HG02759 (cell line): Measurements from ENCODE around the gene ANKS1A.
"Not testable (repeated sequence)": the region's sequence is repeated elsewhere in the genome, so short reads cannot be mapped to it uniquely, and the experiment has no call there.

Experiments
- ATAC-seq: cut with Tn5 transposase; IDR thresholded peaks from one replicate; pipeline ENCODE4 v1.9.1; 2021; ENCODE audit warnings: mild to moderate bottlenecking, moderate library complexity; ENCODE audit not compliant: unreplicated experiment

The ANKS1A gene

DNA sequence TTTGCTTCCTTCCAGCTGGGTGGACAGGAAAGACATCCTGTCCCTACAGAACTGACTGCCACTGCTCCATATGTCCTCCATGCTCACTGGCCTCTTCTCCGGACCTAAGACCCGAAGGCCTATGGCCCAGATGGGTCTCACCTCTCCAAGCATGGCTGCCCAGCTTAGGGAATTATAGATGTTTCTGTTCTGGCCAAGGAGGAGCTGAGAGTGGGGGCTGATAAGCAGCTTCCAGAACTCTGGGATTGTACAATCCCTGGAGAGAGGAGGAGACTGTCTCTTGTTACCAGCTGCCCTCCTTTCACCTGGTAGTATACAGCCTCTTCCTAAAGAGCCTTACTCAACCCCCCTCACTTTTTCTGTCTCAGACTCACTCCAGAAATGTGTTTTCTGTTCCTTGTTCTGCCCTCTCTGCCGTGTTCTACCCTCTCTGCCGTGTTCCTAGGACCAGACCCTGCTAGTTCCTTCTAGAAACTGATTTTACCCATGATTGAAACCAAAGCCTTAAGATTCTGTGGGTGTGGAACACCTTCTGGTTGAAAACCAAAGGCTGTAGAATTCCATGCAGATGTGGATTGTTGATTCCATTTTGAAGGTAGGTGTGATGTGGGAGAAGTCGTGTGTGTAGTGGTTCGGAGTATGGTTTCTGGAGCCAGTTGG lies 28.7 kb downstream of the ANKS1A start:
- ATAC-seq: no peak

DNA sequence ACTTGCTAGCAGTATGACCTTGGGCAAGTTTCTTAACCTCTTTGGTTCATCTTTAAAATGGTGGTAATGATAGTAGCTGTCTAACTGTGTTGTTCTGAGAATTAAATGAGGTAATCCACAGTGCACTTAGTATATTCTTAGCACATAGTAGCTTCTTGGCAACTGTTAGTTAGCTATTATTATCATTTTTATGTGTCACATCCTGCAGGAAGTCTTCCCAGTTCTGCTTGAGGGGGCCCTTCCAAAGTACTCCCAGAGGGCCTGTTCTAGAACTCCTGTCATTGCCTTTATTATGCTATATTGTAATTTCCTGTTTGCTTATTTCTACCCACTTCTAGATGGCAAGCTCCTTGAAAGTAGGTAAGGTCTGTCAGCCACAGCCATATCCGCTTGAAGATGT lies 30.6 kb downstream of the ANKS1A start:
- ATAC-seq: no peak

DNA sequence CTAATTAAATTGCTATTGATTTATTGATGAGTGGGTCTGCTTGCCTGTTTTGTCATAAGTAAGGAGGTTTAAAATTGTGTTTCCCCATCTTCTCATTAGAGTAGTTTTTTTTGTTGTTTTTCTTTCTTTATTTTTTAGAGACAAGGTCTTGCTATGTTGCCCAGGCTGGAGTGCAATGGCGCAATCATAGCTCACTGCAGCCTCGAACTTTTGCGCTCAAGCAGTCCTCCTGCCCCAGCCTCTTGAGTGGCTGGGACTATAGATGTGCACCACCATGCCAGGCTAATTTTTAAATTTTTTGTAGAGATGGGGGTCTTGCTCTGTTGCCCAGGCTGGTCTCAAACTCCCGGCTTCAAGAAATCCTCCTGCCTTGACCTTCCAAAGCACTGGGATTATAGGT lies 31.0 kb downstream of the ANKS1A start:
- no peak for ATAC-seq

GRCh38 chr6:34922177-34922663 lies 33.2 kb downstream of the ANKS1A start:
- ATAC-seq: no peak

DNA sequence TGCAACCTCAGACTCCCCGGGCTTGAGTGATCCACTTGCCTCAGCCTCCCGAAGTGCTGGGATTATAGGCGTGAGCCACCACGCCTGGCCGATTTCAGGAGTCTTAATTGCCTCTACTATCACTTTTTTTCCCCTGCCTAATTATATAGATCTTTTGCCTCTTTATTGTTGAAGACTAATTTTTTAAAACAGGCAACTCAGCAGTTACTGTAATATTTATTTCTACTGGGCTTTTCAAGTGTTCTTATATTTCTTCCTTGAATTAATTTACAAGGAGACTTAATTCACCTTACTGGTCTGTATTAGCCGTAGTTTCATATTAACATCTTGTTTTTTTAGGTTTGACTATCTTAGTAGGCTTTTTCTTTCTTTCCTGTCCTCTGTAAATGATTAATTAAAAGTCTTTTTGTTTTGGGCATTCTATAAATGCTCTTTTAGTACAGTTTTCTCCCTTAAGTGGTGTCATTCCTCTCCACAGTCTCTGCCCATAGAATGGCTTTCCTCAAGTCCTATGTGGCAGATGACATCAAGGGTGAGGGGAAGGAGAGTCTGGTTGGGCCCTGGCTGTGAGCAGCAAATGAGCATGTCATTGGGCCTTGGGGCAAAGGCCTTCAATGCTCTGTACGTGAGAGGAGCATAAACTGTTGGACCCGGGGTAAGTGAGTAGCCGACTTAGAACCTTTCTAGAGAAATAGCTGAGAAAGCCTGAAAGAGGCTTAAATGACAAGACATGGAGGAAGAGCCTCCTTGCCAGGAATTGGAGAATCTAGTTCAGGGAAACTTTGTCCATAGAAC lies 36.0 kb downstream of the ANKS1A start:
- no peak for ATAC-seq

DNA sequence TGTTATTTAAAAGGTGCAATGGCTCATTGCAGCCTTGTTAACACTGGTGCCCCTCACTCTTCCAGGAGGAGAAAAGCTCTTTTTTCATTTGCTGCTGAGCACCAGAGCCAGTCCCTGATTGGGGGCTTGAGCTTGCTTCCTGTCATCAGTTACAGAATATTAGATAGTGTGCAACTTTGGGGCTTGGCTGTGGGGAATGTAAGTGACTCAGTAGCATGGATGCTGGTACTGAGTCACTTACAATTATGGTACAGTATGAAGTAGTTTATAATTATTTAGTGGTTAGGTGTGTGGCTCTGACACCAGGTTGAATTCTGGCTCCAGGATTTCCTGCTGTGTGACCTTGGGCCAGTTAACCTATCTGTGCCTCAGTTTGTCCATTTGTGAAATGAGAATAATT lies 37.6 kb downstream of the ANKS1A start:
- no peak for ATAC-seq

DNA sequence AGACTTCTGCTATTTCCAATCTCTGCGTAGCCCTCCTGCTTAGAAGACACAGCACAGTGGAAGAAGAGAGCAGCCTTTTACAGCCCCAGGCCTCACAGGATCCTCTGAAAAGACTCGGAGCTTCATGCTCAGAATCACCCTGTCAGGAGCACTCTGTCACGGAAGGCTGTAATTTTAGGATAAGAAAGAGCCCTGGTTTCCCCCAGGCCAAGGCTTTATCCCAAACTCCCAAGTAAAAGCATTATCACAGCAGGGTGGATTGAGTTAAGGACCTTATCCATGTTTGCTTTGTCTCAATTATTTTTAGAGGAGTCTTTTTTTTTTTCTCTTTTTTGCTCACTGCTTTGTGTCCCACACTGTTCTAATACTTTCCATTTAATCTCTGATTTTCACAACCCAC lies 39.2 kb downstream of the ANKS1A start:
- ATAC-seq: no peak

GRCh38 chr6:34928695-34929094 lies 39.6 kb downstream of the ANKS1A start:
- ATAC-seq: no peak

- ATAC-seq: no peak
Observed at GRCh38 chr6:34929241-34929978, 40.4 kb downstream of the ANKS1A start.

DNA sequence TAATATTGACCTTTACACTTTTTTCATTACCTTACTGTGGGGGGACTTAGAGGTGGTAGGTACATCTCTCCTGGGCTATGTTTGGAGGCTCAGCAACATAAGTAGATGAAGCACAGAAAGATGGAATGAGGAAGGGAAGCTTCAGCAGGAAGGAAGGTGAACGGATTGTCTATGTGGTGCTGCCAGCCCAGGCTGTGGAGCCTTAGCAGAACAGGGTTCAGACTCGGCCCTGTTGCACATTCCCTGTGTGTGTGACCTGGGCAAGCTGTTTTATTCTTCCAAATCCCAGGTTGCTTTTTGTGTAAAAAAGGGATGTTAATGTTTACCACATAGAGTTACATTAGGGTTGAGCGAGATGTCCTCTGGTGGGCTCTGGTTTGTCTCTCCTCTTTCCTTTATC lies 41.2 kb downstream of the ANKS1A start:
- ATAC-seq: no peak

DNA sequence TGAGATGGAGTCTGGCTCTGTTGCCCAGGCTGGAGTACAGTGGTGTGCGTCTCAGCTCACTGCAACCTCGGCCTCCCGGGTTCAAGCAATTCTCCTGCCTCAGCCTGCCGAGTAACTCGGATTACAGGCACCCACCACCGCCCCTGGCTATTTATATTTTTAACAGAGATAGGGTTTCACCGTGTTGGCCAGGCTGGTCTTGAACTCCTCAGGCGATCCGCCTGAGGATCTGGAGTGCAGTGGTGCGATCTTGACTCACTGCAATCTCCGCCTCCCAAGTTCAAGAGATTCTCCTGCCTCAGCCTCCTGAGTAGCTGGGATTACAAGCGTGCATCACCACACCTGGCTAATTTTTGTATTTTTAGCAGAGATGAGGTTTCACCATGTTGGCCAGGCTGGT lies 43.1 kb downstream of the ANKS1A start:
- ATAC-seq: not testable (repeated sequence)

DNA sequence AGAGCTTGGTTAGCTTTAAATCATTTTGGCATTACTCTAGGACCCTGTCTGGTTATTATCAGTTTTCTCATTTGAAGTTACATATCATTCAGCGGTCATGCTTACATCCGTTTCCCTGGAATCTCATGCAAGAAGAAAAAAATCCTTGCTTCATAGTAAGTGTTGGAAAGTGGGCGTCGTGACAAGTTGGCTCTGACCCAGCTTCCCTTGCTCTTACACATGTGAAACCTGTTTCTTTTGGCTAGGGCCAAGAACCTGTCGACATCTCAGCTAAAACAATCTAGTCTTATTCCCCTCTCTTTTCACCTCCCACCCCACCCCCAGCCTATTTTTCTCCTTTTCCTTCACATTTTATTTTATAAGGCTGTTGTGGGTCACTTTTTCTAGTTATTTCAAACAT lies 45.5 kb downstream of the ANKS1A start:
- no peak for ATAC-seq

DNA sequence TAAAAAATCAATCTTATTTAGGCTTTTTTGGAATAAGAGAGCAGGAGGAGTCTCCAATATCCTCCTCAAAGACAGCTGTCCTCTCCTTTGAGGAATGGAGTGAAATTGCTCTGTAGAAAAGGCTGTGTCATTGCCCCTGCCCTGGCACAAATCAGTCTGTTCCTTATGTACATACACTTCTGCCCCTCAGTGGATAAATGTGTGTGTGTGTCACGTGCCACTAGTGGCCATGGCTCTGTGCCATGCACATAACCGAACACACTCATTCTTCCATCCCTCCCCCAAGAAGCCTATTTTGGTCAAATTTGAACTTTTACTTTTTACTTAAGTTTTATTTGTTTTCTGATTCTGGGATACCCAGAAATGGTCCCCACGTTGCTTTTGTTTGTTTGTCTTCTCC lies 49.2 kb downstream of the ANKS1A start:
- ATAC-seq: no peak

DNA sequence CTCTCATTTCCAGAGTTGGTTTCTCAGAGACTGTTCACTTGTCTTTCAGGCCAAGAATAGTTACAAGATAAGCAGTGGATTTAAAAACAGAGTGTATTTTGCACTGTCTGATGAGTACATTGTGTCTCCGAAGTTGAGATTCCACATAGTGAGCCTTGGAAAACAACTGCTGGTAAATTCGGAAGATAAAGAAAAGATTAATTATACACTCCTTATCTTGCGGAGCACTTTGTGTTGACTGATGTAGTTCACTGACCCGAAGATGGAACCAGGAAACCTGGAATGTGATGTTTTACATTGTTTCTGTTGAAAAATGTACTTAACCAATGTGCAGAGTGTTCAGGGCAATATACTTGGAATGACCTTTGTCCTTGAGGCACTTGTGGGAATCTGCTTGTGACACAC lies 51.0 kb downstream of the ANKS1A start:
- ATAC-seq: no peak

DNA sequence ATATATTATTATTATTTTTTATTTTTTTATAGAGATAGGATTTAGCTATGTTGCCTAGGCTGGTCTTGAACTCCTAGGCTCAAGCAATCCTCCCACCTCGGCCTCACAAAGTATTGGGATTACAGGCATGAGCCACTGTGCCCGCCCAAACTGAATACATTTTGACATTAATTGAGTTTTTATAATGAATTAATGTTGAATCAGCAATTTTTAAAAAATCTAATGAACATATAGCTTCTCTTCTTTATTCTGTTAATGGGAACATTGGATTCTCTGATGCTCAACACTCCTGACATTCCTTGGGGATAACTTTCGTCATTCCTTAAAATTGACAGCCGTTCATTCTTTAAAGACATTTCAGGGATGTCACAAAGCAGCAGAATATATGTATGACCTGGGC lies 52.4 kb downstream of the ANKS1A start:
- no peak for ATAC-seq

DNA sequence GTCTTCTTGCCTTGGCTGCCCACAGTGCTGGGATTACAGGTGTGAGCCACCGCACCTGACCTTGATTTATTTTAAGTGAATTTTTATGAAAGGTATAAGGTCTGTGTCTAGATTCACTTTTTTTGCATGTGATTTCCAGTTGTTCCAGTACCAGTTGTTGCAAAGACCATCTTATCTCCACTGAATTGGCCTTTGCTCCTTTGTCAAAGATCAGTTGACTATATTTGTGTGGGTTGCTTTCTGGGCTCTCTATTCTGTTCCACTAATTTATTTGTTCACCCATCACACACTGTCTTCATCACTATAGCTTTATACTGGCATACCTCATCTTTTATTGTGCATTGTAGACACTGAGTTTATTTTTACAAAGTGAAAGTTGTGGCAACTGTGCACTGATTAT lies 56.3 kb downstream of the ANKS1A start:
- no peak for ATAC-seq

GRCh38 chr6:34947561-34947960 lies 58.5 kb downstream of the ANKS1A start:
- ATAC-seq: no peak

DNA sequence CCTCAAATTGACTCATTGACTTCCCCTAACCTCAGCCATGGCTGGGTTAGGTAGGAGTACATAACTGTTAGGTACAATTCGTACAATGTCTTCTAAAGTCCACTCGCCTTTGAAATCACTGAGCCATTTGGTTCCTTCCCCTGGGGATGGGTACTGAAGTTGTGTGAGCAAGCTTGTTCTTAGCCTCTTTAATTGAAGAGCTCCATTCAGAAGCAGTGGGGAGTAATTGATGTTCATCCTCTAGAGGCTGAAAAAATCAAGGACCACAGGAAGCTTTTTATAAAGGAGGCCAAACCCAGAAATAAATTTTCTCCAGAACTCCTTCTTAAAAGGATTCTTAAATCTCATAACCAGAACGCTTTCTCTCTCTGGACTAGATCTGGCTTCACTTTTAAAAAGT lies 60.6 kb downstream of the ANKS1A start:
- ATAC-seq: no peak

DNA sequence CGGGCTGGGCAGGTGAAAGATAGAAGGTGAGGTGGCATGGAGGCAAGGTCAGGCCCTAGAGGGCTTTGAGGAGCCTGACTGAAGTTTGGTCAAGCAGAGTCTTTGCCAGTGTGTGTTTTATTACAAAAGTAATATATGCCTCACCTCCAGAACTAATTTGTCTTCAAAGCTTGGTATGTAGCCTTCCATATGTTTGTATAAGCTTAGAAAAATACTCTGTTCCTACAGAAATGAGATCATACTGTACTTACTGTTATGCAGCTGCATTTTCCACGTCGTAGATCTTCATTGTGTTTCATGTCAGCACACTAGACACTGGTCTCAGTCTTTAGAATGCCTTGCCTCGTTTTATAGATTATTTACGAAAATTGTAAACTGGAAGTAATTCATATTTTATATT lies 61.8 kb downstream of the ANKS1A start:
- ATAC-seq: no peak

DNA sequence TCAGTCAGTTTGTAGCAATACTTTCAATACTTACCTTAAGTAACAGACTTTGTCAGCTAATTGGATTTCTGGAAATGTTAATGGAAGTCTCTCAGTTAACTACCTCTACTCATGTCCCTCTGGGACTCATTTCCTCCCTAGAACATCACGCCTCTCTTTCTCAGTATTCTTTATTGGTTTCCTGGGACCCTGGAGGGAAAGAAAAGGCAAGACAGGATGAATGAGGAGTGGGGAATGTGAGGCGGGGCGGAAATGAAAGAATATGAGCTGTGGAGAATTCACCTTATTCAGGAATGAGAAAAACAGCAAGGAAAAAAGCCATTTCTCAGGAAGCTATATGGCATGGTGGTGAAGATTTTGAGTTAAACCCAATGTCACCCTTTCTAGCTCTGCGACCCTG lies 62.7 kb downstream of the ANKS1A start:
- no peak for ATAC-seq

- ATAC-seq: no peak
Observed at GRCh38 chr6:34953061-34954025, 64.3 kb downstream of the ANKS1A start.
